PC-3 (cell line): ENCODE results near the gene AMPD2.

Experiments used
- CTCF ChIP-seq: fragments of 300-600 bp; sonication (generic); conservative IDR thresholded peaks from 2 replicates; pipeline ENCODE4 v1.5.1; 2017; ENCODE audit warnings: antibody characterized with exemption, low read depth, mild to moderate bottlenecking, low read length
- EZH2 ChIP-seq: fragments of 300-600 bp; sonication (generic); IDR thresholded peaks from one replicate; pipeline ENCODE4 v1.6.1; 2017; ENCODE audit warnings: antibody characterized with exemption, mild to moderate bottlenecking, low read length; ENCODE audit not compliant: unreplicated experiment
- EZH2phosphoT487 ChIP-seq: fragments of 300-600 bp; sonication (generic); IDR thresholded peaks from 2 replicates; pipeline ENCODE4 v1.6.1; 2018; ENCODE audit warnings: mild to moderate bottlenecking, antibody characterized with exemption, low read length, borderline replicate concordance

GRCh38 chr1:109657395-109657794 lies 37.8 kb downstream of the AMPD2 start:
- TF ChIP-seq CTCF (no peak), EZH2phosphoT487 (no peak), EZH2 (no peak)
